ENCODE measurements around the gene GNB5. TPM values are rescaled to one million over a fixed set of nuclear protein-coding genes. Genes with fewer than 3 reads are reported as not detected.

GNB5 gene
- total and polyA plus RNA-seq, 8 donors = 11.3 to 18.9 (median 14.5) TPM

DNA sequence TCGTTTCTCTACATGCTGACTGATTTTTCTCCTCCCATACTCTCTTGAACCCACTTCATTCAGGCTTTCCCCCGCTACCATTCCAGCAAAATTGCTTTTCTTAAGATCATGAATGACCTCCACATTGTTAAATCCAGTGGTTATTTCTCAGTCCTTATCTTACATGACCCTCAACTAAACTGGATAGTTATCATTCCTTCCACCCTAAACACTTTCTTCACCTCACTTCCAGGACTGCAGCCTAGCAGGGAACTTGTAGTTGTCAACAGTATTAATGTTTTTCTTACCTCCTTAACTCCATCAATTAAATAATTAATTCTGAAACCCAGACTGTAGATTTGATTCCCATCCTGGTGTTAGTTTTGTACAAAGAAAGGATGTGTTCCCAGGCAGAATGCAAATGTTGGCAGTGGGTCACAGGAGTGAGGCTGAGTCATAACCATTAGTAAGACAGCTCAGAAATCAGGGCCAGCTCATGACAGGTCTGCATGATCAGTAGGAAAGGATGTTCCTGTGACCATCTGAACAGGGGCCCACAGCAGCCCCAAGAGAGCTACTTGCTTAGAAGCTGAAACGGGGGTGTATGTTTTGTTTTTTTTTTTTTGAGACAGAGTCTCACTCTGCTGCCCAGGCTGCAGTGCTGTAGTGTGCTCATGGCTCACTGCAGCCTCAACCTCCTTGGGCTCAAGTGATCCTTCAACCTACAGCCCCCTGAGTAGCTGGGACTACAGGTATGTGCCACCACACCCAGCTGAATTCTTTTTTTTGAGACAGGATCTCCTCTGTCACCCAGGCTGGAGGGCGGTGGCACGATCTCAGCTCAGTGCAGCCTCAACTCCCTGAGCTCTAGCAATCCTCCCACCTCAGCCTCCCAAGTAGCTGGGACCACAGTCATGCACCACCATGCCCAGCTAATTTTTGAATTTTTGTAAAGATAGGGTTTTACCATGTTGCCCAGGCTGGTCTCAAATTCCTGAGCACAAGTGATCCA lies 87.7 kb downstream of the GNB5 start:
- peaks cover 3 to 4% of the 10 kb centered on the region in 2 donors for H3K4me1 ChIP-seq
- H3K9me3 ChIP-seq = no peaks in the 10 kb centered on the region
- TF ChIP-seq, protein P1, sequence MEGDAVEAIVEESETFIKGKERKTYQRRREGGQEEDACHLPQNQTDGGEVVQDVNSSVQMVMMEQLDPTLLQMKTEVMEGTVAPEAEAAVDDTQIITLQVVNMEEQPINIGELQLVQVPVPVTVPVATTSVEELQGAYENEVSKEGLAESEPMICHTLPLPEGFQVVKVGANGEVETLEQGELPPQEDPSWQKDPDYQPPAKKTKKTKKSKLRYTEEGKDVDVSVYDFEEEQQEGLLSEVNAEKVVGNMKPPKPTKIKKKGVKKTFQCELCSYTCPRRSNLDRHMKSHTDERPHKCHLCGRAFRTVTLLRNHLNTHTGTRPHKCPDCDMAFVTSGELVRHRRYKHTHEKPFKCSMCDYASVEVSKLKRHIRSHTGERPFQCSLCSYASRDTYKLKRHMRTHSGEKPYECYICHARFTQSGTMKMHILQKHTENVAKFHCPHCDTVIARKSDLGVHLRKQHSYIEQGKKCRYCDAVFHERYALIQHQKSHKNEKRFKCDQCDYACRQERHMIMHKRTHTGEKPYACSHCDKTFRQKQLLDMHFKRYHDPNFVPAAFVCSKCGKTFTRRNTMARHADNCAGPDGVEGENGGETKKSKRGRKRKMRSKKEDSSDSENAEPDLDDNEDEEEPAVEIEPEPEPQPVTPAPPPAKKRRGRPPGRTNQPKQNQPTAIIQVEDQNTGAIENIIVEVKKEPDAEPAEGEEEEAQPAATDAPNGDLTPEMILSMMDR (IDR thresholded peaks at IDR 0.05) = no peak
- H3K36me3 ChIP-seq = no peaks in the 10 kb centered on the region
- no peak overlapping the region for H3K4me3 ChIP-seq
- intact Hi-C loops (cut with DNase I) = no loop called here
- DNase-seq (peak in 1 of 4 donors; percentile 66), ATAC-seq (peak; percentile 77)
- no peak overlapping the region for H3K27ac ChIP-seq
- H3K27me3 ChIP-seq = no peaks in the 10 kb centered on the region

- H3K36me3 ChIP-seq = no peaks in the 10 kb centered on the region
- peaks cover 3 to 4% of the 10 kb centered on the region in 2 donors for H3K4me1 ChIP-seq
- no peak for ATAC-seq
- no peaks in the 10 kb centered on the region for H3K9me3 ChIP-seq
- intact Hi-C loops (cut with DNase I) = no loop called here
- DNase-seq = no peak
- no peak overlapping the region for H3K27ac ChIP-seq
- TF ChIP-seq, protein P1 (IDR thresholded peaks at IDR 0.05) = no peak
- no peak overlapping the region for H3K4me3 ChIP-seq
- no peaks in the 10 kb centered on the region for H3K27me3 ChIP-seq
Observed at GRCh38 chr15:52102463-52102862, 88.7 kb downstream of the GNB5 start.

GRCh38 chr15:52101542-52102323 lies 89.5 kb downstream of the GNB5 start:
- intact Hi-C loops (cut with DNase I) = no loop called here
- no peak overlapping the region for H3K4me3 ChIP-seq
- ATAC-seq (no peak), DNase-seq (no peak)
- TF ChIP-seq, protein P1 (IDR thresholded peaks at IDR 0.05) = no peak
- peaks cover 3 to 4% of the 10 kb centered on the region in 2 donors for H3K4me1 ChIP-seq
- no peaks in the 10 kb centered on the region for H3K27me3 ChIP-seq
- H3K9me3 ChIP-seq = no peaks in the 10 kb centered on the region
- no peaks in the 10 kb centered on the region for H3K36me3 ChIP-seq
- no peak overlapping the region for H3K27ac ChIP-seq

DNA sequence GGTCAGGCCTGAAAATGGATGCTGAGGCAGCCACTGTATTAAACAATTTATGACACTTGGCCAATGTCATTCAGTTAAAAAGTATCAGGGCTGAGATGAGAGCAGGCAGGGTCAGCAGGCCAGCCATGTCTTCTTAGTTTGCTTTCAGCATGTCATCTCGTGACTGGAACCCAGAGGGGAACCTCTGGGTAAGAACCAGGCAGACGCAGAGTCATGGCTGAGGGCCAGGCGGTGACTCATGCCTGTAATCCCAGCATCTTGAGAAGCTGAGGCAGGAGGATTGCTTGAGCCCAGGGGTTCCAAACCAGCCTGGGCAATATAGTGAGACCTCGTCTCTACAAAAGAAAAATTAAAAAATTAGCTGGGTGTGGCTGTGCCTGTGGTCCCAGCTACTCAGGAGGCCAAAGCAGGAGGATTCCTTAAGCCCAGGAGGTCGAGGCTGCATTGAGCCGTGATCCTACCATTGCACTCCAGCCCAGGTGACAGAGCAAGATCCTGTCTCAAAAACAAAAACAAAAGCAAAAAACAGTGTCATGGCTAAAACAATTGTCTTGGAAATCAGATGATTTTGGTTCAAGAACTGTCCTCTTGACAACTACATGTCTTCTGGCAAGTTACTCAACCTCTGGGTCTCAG lies 90.3 kb downstream of the GNB5 start:
- Histone ChIP-seq H3K27me3 (no peaks in the 10 kb centered on the region), H3K27ac (no peak overlapping the region), H3K4me3 (no peak overlapping the region), H3K36me3 (no peaks in the 10 kb centered on the region), H3K9me3 (no peaks in the 10 kb centered on the region), H3K4me1 (peaks cover 3 to 4% of the 10 kb centered on the region in 2 donors)
- intact Hi-C loops (cut with DNase I) = no loop called here
- no peak for ATAC-seq
- TF ChIP-seq, protein P1 (IDR thresholded peaks at IDR 0.05) = no peak
- peak in 3 of 4 donors; percentile 37 to 89 (median 88) for DNase-seq
